Hematopoietic multipotent progenitor cell treated with erythropoietin and hydrocortisone succinate and interleukin-3 and kit ligand, for 17 days (in vitro differentiated cells): ENCODE data around the gene WDFY4.

Experiments used
- DNase-seq: peaks from one replicate; pipeline ENCODE4 v3.0.0-alpha.2; 2015; ENCODE audit warnings: low spot score

Gene WDFY4

GRCh38 chr10:49024484-49024883 lies 339.8 kb downstream of the WDFY4 start:
- DNase-seq, result no peak

- no peak for DNase-seq
These were observed 340.8 kb downstream of the WDFY4 start for GRCh38 chr10:49025347-49025983.

- no peak for DNase-seq
These were observed 344.0 kb downstream of the WDFY4 start for GRCh38 chr10:49028639-49029038.

GRCh38 chr10:49029666-49030065 lies 345.0 kb downstream of the WDFY4 start:
- DNase-seq, result no peak
